CD14-positive monocyte (primary cell): Measurements from ENCODE around the gene SPTBN1. TPM values are rescaled to one million over a fixed set of nuclear protein-coding genes. Genes with fewer than 3 reads are reported as not detected.

ENCODE experiments used
- DNase-seq, 3 donors: peaks; one replicate each; pipeline ENCODE4 v3.0.0-alpha.2; 2011 to 2022
- H2AFZ ChIP-seq: 2 replicates; pipeline ENCODE4 v1.6.0; 2012; ENCODE audit warnings: mild to moderate bottlenecking, low read depth, low read length, inconsistent platforms; ENCODE audit not compliant: insufficient read depth, poor library complexity, severe bottlenecking
- H3K27ac ChIP-seq, 2 donors: 1 replicate in 1 of 2; 2 replicates in 1 of 2; pipeline ENCODE4 v1.5.1; 2012 to 2013; ENCODE audit warnings: low read length in 2 of 2, control low read depth in 1 of 2, inconsistent platforms in 1 of 2, low read depth in 1 of 2, mild to moderate bottlenecking in 1 of 2
- H3K27me3 ChIP-seq, 2 donors: one replicate each; pipeline versions ENCODE4 v1.6.0 to v1.6.1; 2011 to 2013; ENCODE audit warnings: low read length in 2 of 2; ENCODE audit not compliant: control insufficient read depth in 2 of 2, insufficient read depth in 2 of 2
- H3K36me3 ChIP-seq, 2 donors: replicated peaks in 1 of 2; 1 replicate in 1 of 2; 2 replicates in 1 of 2; pipeline versions ENCODE4 v1.5.1 to v1.6.1; 2012 to 2013; ENCODE audit warnings: low read length in 2 of 2, control low read depth in 1 of 2, inconsistent platforms in 1 of 2, mild to moderate bottlenecking in 1 of 2; ENCODE audit not compliant: insufficient read depth in 2 of 2, control insufficient read depth in 1 of 2
- H3K4me1 ChIP-seq, 2 donors: 1 replicate in 1 of 2; 2 replicates in 1 of 2; pipeline versions ENCODE4 v1.5.1 to v1.6.1; 2012 to 2013; ENCODE audit warnings: low read length in 2 of 2, control low read depth in 1 of 2, inconsistent platforms in 1 of 2, mild to moderate bottlenecking in 1 of 2, moderate library complexity in 1 of 2; ENCODE audit not compliant: insufficient read depth in 2 of 2, control insufficient read depth in 1 of 2
- H3K4me2 ChIP-seq: replicated peaks from 2 replicates; pipeline ENCODE3; 2012; ENCODE audit warnings: low read length, moderate library complexity, mild to moderate bottlenecking; ENCODE audit not compliant: poor library complexity, severe bottlenecking; ENCODE audit errors: extremely low read depth
- H3K4me3 ChIP-seq, 3 experiments: fragments of 200-600 bp in 1 of 3; sonication (generic) in 1 of 3; replicated peaks in 1 of 3; 1 replicate in 2 of 3; 2 replicates in 1 of 3; pipeline ENCODE4 v1.5.1; 2011 to 2013; ENCODE audit warnings: low read length in 3 of 3, mild to moderate bottlenecking in 3 of 3, control low read depth in 2 of 3, low read depth in 2 of 3, inconsistent platforms in 1 of 3, moderate library complexity in 1 of 3
- H3K79me2 ChIP-seq: 2 replicates; pipeline ENCODE4 v1.6.0; 2012; ENCODE audit warnings: mild to moderate bottlenecking, control low read depth, inconsistent platforms, low read length, moderate library complexity; ENCODE audit not compliant: insufficient read depth
- H3K9ac ChIP-seq: 2 replicates; pipeline ENCODE4 v1.6.0; 2017; ENCODE audit warnings: low read length, mild to moderate bottlenecking; ENCODE audit not compliant: insufficient read depth, poor library complexity, severe bottlenecking
- H3K9me3 ChIP-seq, 2 donors: replicated peaks in 1 of 2; 1 replicate in 1 of 2; 2 replicates in 1 of 2; pipeline versions ENCODE4 v1.5.1 to v1.6.1; 2012 to 2013; ENCODE audit warnings: low read length in 2 of 2, control low read depth in 1 of 2; ENCODE audit not compliant: control insufficient read depth in 1 of 2, insufficient read depth in 1 of 2
- H4K20me1 ChIP-seq: 2 replicates; pipeline ENCODE4 v1.6.0; 2012; ENCODE audit warnings: mild to moderate bottlenecking, low read length, control low read depth, moderate library complexity; ENCODE audit not compliant: insufficient read depth
- H3K27ac Mint-ChIP-seq, 7 donors: one replicate each; pipeline ENCODE4 v1.8.0; 2020; ENCODE audit warnings: mild to moderate bottlenecking in 7 of 7, mixed read lengths in 7 of 7, moderate library complexity in 6 of 7, inconsistent platforms in 2 of 7
- H3K27me3 Mint-ChIP-seq, 3 donors: one replicate each; pipeline ENCODE4 v1.8.0; 2021 to 2022; ENCODE audit warnings: low read depth in 3 of 3, mild to moderate bottlenecking in 3 of 3, mixed read lengths in 3 of 3, moderate library complexity in 3 of 3, inconsistent platforms in 1 of 3
- H3K36me3 Mint-ChIP-seq, 2 donors: one replicate each; pipeline ENCODE4 v1.8.0; 2020; ENCODE audit warnings: mixed read lengths in 2 of 2, inconsistent platforms in 1 of 2, mild to moderate bottlenecking in 1 of 2
- H3K4me1 Mint-ChIP-seq: one replicate; pipeline ENCODE4 v1.8.0; 2020; ENCODE audit warnings: mild to moderate bottlenecking, mixed read lengths
- H3K4me3 Mint-ChIP-seq, 2 donors: one replicate each; pipeline ENCODE4 v1.8.0; 2020; ENCODE audit warnings: mild to moderate bottlenecking in 2 of 2, mixed read lengths in 2 of 2, moderate library complexity in 1 of 2
- H3K9me3 Mint-ChIP-seq, 7 donors: one replicate each; pipeline ENCODE4 v1.8.0; 2020 to 2022; ENCODE audit warnings: mixed read lengths in 7 of 7, mild to moderate bottlenecking in 6 of 7, moderate library complexity in 6 of 7, inconsistent platforms in 2 of 7
- WGBS: methylation state at CpG from one replicate; pipeline ENCODE4 v1.1.5; 2013; ENCODE audit warnings: missing lambda C conversion rate; ENCODE audit not compliant: insufficient coverage; 5-methylcytosine and 5-hydroxymethylcytosine counted together
- intact Hi-C, 2 donors: fragments of 100-400 bp; cut with micrococcal nuclease; formaldehyde crosslinking; loops; one replicate each; pipeline versions ENCODE4 v1.15.0 to v1.15.1; 2023
- polyA plus RNA-seq, 3 donors: library from polyadenylated mRNA; depleted of rRNA in 1 of 3; unstranded in 2 of 3; stranded (reverse) in 1 of 3; fragments of 300-500 nt in 2 of 3; fragments of >200 nt in 1 of 3; fragmentation: Illumina TruSeq in 2 of 3; gene quantifications; 1 replicate in 2 of 3; 2 replicates in 1 of 3; pipeline ENCODE4 v1.2.3, GENCODE V29; 2012 to 2021
- TF ChIP-seq, protein P1 (sequence below): fragments of 200-600 bp; IDR thresholded peaks from one replicate; pipeline ENCODE4 v1.8.0; 2022; ENCODE audit warnings: antibody characterized with exemption, mild to moderate bottlenecking

SPTBN1 gene
- polyA plus RNA-seq, 3 donors: 0.79 to 2.8 (median 1.7) TPM

DNA sequence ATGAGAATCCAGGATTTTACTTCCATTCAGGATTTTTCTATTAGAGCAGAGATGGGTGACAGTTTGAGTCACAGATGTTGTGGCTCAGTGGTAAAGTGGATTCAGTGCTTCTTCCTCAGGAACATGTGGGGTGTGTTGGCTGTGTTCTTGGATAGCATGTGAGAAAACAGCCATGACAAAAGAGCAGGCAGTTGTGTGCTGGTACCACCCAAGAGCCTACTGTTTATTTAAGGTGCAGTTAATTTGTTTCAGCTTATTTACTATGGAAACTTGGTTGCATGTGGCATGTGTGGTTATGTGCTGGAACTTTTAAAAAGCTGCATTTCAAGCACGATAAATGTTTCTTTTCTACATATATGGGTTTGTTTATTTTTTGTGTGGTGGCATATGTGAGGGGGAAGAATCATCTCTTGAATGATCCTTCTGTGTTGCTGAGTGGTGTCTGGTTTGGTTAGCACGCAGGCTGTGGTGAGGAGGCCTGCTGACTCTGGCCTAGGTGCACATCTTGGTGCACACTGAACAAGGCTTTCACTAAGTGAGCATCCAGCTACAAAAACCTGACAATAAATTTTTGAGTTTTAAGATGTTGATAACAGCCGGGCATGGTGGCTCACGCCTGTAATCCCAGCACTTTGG is 67.3 kb downstream of the SPTBN1 start:
- peaks cover 0 to 2% (median 0%) of the 10 kb centered on the region in 3 donors for H3K27me3 Mint-ChIP-seq
- no peak overlapping the region for H3K27ac Mint-ChIP-seq
- H4K20me1 ChIP-seq: no peaks in the 10 kb centered on the region
- H3K36me3 Mint-ChIP-seq: no peaks in the 10 kb centered on the region
- no peak overlapping the region for H3K9ac ChIP-seq
- TF ChIP-seq, protein P1, sequence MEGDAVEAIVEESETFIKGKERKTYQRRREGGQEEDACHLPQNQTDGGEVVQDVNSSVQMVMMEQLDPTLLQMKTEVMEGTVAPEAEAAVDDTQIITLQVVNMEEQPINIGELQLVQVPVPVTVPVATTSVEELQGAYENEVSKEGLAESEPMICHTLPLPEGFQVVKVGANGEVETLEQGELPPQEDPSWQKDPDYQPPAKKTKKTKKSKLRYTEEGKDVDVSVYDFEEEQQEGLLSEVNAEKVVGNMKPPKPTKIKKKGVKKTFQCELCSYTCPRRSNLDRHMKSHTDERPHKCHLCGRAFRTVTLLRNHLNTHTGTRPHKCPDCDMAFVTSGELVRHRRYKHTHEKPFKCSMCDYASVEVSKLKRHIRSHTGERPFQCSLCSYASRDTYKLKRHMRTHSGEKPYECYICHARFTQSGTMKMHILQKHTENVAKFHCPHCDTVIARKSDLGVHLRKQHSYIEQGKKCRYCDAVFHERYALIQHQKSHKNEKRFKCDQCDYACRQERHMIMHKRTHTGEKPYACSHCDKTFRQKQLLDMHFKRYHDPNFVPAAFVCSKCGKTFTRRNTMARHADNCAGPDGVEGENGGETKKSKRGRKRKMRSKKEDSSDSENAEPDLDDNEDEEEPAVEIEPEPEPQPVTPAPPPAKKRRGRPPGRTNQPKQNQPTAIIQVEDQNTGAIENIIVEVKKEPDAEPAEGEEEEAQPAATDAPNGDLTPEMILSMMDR: no peak
- H3K27ac ChIP-seq: no peak overlapping the region
- no peak overlapping the region for H2AFZ ChIP-seq
- no peaks in the 10 kb centered on the region for H3K9me3 ChIP-seq
- H3K27me3 ChIP-seq: no peaks in the 10 kb centered on the region
- intact Hi-C loops: loop anchor here (2.0 to 10.0 kb wide), 5 partner anchors 49 to 199 kb away; partner anchors contain the start of gene EML6 (in 1 of the 2)
- H3K4me3 Mint-ChIP-seq: no peak overlapping the region
- DNase-seq: no peak
- no peak overlapping the region for H3K4me2 ChIP-seq
- H3K4me3 ChIP-seq: no peak overlapping the region
- no peaks in the 10 kb centered on the region for H3K36me3 ChIP-seq
- H3K4me1 ChIP-seq: peaks cover 6 to 7% of the 10 kb centered on the region in 2 donors
- peaks cover 12% of the 10 kb centered on the region for H3K4me1 Mint-ChIP-seq
- WGBS: 97% methylated on average over 3 of the region's 4 CpGs
- no peaks in the 10 kb centered on the region for H3K79me2 ChIP-seq
- no peaks in the 10 kb centered on the region for H3K9me3 Mint-ChIP-seq

DNA sequence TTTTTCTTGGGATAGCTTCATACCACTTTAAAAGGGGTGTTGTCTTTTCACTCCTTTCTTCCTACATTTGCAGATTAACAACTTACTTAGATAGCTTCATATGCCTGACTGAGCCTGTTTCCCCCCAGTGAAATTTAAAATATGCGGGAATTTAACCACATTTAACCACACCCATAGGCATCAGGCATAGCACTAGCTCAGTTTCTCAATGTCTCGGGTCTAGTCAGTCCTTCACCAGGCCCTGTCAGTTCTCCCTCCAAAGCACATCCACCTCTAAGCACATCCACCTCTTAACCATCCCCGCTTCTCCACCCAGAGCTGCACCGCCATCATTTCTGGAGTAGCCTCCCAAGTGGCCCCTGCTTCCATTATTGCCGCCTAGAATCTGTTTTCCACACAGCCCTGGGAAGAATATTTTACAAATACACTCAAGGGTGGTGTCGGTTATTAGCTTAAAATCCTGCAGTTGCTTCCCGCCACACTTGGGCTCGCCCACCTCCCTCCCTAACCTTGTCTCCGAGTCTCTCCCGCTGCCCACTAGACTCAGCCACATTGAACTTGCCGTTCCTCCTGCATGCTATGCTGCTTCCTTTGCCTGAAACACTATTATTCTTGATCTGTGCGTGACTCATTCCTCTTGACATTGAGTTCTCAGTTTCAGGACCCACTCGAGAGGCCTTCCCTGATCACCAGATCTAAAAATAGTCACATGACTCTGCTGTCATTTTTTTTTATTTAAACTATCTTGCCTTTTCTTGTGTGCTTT is 68.3 kb downstream of the SPTBN1 start:
- Histone ChIP-seq H3K27ac (no peak overlapping the region), H3K36me3 (no peaks in the 10 kb centered on the region), H4K20me1 (no peaks in the 10 kb centered on the region), H3K27me3 (no peaks in the 10 kb centered on the region), H3K4me2 (no peak overlapping the region), H3K9me3 (no peaks in the 10 kb centered on the region), H3K9ac (no peak overlapping the region), H3K4me3 (no peak overlapping the region), H2AFZ (peak overlapping the region; percentile 17), H3K79me2 (no peaks in the 10 kb centered on the region), H3K4me1 (peaks cover 6 to 7% of the 10 kb centered on the region in 2 donors)
- H3K27ac Mint-ChIP-seq: peak overlapping the region in 3 of 7 donors; percentile 43 to 74 (median 57)
- no peaks in the 10 kb centered on the region for H3K9me3 Mint-ChIP-seq
- peak; percentile 35 to 74 (median 73) for DNase-seq
- no peaks in the 10 kb centered on the region for H3K36me3 Mint-ChIP-seq
- H3K27me3 Mint-ChIP-seq: peaks cover 0 to 2% (median 0%) of the 10 kb centered on the region in 3 donors
- H3K4me3 Mint-ChIP-seq: peak overlapping the region in 1 of 2 donors; percentile 19
- TF ChIP-seq, protein P1: no peak
- intact Hi-C loops: loop anchor here (5.0 to 10.0 kb wide), 4 partner anchors 48 to 198 kb away; partner anchors contain the start of gene EML6 (in 1 of the 2)
- peaks cover 12% of the 10 kb centered on the region for H3K4me1 Mint-ChIP-seq
- WGBS: 30% methylated on average over 9 of the region's 13 CpGs
